Natural killer cell treated with Interleukin-12 subunit alpha and Interleukin-12 subunit beta and Interleukin-15 and Interleukin-18, amount 100 ng/mL, for 72 hours (primary cell): ENCODE results near the gene MOCOS. TPM values are rescaled to one million over a fixed set of nuclear protein-coding genes. Genes with fewer than 3 reads are reported as not detected.

Experiments
- ATAC-seq, 2 donors: fragments of 150-1000 bp; cut with Tn5 transposase in 1 of 2; sonication (Bioruptor Pico), chemical (Tn5 transposase) in 1 of 2; 2 replicates each; pipeline ENCODE4 v1.10.0; 2021
- DNase-seq: peaks from one replicate; pipeline ENCODE4 v3.0.0; 2022; ENCODE audit warnings: low spot score
- H3K27ac Mint-ChIP-seq, 2 donors: 1 replicate in 1 of 2; 2 replicates in 1 of 2; pipeline ENCODE4 v1.8.0; 2022; ENCODE audit warnings: mixed read lengths in 2 of 2, mild to moderate bottlenecking in 1 of 2, moderate library complexity in 1 of 2
- H3K27me3 Mint-ChIP-seq, 2 donors: 1 replicate in 1 of 2; 2 replicates in 1 of 2; pipeline ENCODE4 v1.8.0; 2022; ENCODE audit warnings: mixed read lengths in 2 of 2
- H3K36me3 Mint-ChIP-seq: one replicate; pipeline ENCODE4 v1.8.0; 2022; ENCODE audit warnings: mixed read lengths
- H3K4me1 Mint-ChIP-seq, 2 donors: 1 replicate in 1 of 2; 2 replicates in 1 of 2; pipeline ENCODE4 v1.8.0; 2022; ENCODE audit warnings: low read depth in 2 of 2, mixed read lengths in 2 of 2, mild to moderate bottlenecking in 1 of 2
- H3K4me3 Mint-ChIP-seq: one replicate; pipeline ENCODE4 v1.8.0; 2022; ENCODE audit warnings: mixed read lengths
- H3K9me3 Mint-ChIP-seq: 2 replicates; pipeline ENCODE4 v1.8.0; 2022; ENCODE audit warnings: mixed read lengths
- total RNA-seq, 2 donors: library from RNA; stranded (reverse); gene quantifications; one replicate each; pipeline ENCODE4 v1.2.3, GENCODE V29; 2022

Gene MOCOS
- total RNA-seq, 2 donors from 2014 or later, result 0.24 TPM; not detected in 1

DNA sequence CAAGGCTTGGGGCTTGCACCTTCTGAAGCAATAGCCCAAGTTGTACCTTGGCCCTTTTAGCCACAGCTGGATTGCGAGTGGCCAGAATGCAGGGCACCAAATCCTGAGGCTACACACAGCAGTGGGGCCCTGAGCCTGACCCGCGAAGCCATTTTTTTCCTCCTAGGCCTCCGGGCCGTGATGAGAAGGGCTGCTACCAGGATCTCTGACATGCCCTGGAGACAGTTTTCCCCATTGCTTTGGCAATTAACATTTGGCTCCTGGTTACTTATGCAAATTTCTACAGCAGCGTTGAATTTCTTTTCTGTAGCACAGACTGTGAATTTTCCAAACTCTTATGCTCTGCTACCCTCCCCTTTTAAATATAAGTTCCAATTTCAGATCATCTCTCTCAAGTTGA is 54.5 kb downstream of the MOCOS start:
- ATAC-seq (no peak), DNase-seq (no peak)
- no peak overlapping the region for H3K27ac Mint-ChIP-seq
- no peak overlapping the region for H3K4me3 Mint-ChIP-seq
- peaks cover 4% of the 10 kb centered on the region for H3K9me3 Mint-ChIP-seq
- no peaks in the 10 kb centered on the region for H3K4me1 Mint-ChIP-seq
- peaks cover 5% of the 10 kb centered on the region for H3K36me3 Mint-ChIP-seq
- peaks cover 22 to 46% of the 10 kb centered on the region in 2 donors for H3K27me3 Mint-ChIP-seq

DNA sequence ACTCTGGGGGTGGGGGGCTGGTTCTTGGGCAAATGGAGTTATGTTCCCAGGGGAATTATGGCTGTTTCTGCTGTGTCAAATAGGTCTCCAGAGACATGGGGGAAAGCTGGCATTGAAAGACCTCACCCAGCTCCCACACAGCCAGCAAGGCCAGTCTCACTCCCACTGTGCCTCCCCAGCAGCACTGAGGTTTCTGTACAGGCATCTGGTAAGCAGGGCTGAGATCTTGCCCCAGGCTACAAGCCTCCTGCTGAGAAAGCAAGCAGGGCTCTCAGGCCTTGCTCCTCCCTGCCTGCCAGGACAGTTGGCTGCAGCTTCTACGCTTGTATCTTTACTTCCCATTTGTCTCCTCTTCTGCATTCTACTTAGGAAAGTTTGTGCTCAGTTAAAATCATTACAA is 59.7 kb downstream of the MOCOS start:
- H3K36me3 Mint-ChIP-seq, result peaks cover 5% of the 10 kb centered on the region
- H3K4me1 Mint-ChIP-seq, result no peaks in the 10 kb centered on the region
- H3K9me3 Mint-ChIP-seq, result peaks cover 4% of the 10 kb centered on the region
- no peak overlapping the region for H3K27ac Mint-ChIP-seq
- DNase-seq (no peak), ATAC-seq (no peak)
- peaks cover 39 to 61% of the 10 kb centered on the region in 2 donors for H3K27me3 Mint-ChIP-seq
- H3K4me3 Mint-ChIP-seq, result no peak overlapping the region

GRCh38 chr18:36249392-36249791 is 62.1 kb downstream of the MOCOS start:
- Mint-ChIP-seq H3K27me3 (peaks cover 37 to 38% of the 10 kb centered on the region in 2 donors), H3K27ac (no peak overlapping the region), H3K9me3 (no peaks in the 10 kb centered on the region), H3K4me3 (no peak overlapping the region), H3K4me1 (no peaks in the 10 kb centered on the region), H3K36me3 (peaks cover 5% of the 10 kb centered on the region)
- ATAC-seq (no peak), DNase-seq (no peak)

GRCh38 chr18:36250827-36251226 is 63.5 kb downstream of the MOCOS start:
- no peaks in the 10 kb centered on the region for H3K36me3 Mint-ChIP-seq
- no peaks in the 10 kb centered on the region for H3K9me3 Mint-ChIP-seq
- no peaks in the 10 kb centered on the region for H3K4me1 Mint-ChIP-seq
- no peak overlapping the region for H3K27ac Mint-ChIP-seq
- no peak overlapping the region for H3K4me3 Mint-ChIP-seq
- ATAC-seq (no peak), DNase-seq (no peak)
- H3K27me3 Mint-ChIP-seq, result peaks cover 23 to 31% of the 10 kb centered on the region in 2 donors

DNA sequence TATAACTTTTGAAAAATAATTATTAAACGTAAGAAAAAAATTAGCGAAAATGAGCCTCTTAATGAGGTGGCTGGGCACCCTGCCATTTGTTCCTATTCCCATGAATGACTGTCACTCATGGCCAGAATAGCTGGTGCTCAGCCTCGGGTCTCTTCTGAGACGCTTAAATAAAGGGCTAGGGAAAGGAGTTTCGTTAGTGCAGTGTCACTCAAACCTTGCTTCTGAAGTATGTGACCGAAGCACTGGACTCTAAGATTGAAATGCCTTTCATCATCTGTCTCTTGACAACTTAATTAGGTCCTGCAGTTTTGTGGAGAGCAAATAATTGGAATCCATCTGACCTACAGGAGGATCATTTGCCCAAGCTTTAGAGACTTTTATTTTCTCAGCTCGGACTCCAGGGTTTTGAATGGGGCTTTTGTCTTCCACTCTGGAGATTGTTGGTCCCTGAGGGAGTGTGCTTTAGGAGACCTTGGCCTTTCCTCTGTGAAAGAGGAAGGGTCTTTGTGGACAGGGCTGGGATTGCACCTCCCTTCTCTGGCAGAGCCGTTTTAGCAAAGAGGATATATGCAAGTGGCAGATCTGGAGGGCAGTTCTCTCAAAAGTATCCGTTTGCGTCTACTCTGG is 67.9 kb downstream of the MOCOS start:
- peaks cover 7 to 12% of the 10 kb centered on the region in 2 donors for H3K27me3 Mint-ChIP-seq
- H3K4me3 Mint-ChIP-seq, result no peak overlapping the region
- no peaks in the 10 kb centered on the region for H3K36me3 Mint-ChIP-seq
- no peaks in the 10 kb centered on the region for H3K9me3 Mint-ChIP-seq
- H3K27ac Mint-ChIP-seq, result no peak overlapping the region
- ATAC-seq (no peak), DNase-seq (no peak)
- no peaks in the 10 kb centered on the region for H3K4me1 Mint-ChIP-seq

- no peaks in the 10 kb centered on the region for H3K9me3 Mint-ChIP-seq
- DNase-seq (no peak), ATAC-seq (no peak)
- H3K27ac Mint-ChIP-seq, result no peak overlapping the region
- no peaks in the 10 kb centered on the region for H3K4me1 Mint-ChIP-seq
- no peaks in the 10 kb centered on the region for H3K36me3 Mint-ChIP-seq
- no peak overlapping the region for H3K4me3 Mint-ChIP-seq
- H3K27me3 Mint-ChIP-seq, result peaks cover 7 to 12% of the 10 kb centered on the region in 2 donors
Measured at GRCh38 chr18:36256094-36256493, 68.8 kb downstream of the MOCOS start.

- no peaks in the 10 kb centered on the region for H3K9me3 Mint-ChIP-seq
- H3K4me1 Mint-ChIP-seq, result no peaks in the 10 kb centered on the region
- H3K27me3 Mint-ChIP-seq, result peaks cover 7 to 15% of the 10 kb centered on the region in 2 donors
- no peaks in the 10 kb centered on the region for H3K36me3 Mint-ChIP-seq
- H3K27ac Mint-ChIP-seq, result no peak overlapping the region
- DNase-seq (no peak), ATAC-seq (no peak)
- H3K4me3 Mint-ChIP-seq, result no peak overlapping the region
Measured at GRCh38 chr18:36262971-36263370, 75.7 kb downstream of the MOCOS start.

DNA sequence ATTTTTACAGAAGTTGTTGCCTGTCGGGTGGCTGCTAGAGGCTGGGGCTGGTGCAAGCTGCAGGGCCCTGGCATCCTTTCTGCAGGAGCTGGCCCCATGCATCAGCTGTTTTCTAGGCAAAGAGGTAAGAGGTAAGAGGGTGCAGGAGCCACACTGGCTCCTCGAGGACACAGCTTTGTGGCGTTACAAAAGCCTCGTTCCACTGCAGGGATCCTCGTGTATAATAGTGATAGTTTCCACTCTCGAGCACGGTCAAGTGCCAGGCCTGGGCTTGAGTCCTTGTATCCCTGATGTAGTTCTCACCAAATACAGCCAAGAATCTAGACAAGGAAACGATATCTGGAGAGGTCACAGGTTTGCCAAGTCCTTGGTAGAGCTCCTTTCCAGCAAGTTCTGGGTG is 77.0 kb downstream of the MOCOS start:
- H3K36me3 Mint-ChIP-seq, result no peaks in the 10 kb centered on the region
- no peak overlapping the region for H3K27ac Mint-ChIP-seq
- no peak overlapping the region for H3K4me3 Mint-ChIP-seq

GRCh38 chr18:36265015-36265414 is 77.7 kb downstream of the MOCOS start:
- ATAC-seq (no peak), DNase-seq (no peak)
- H3K36me3 Mint-ChIP-seq, result no peaks in the 10 kb centered on the region
- H3K4me3 Mint-ChIP-seq, result no peak overlapping the region
- H3K27ac Mint-ChIP-seq, result no peak overlapping the region
- H3K9me3 Mint-ChIP-seq, result no peaks in the 10 kb centered on the region
- peaks cover 7 to 10% of the 10 kb centered on the region in 2 donors for H3K27me3 Mint-ChIP-seq
- no peaks in the 10 kb centered on the region for H3K4me1 Mint-ChIP-seq

More for the DNA sequence above, 77.0 kb downstream of the MOCOS start:
- H3K9me3 Mint-ChIP-seq, result no peaks in the 10 kb centered on the region
- ATAC-seq (peak in 1 of 2 donors; percentile 33), DNase-seq (no peak)
- H3K27me3 Mint-ChIP-seq, result peaks cover 7 to 15% of the 10 kb centered on the region in 2 donors
- H3K4me1 Mint-ChIP-seq, result no peaks in the 10 kb centered on the region

- Mint-ChIP-seq H3K27ac (no peak overlapping the region), H3K4me3 (no peak overlapping the region), H3K36me3 (no peaks in the 10 kb centered on the region), H3K9me3 (no peaks in the 10 kb centered on the region), H3K27me3 (peaks cover 7 to 8% of the 10 kb centered on the region in 2 donors), H3K4me1 (no peaks in the 10 kb centered on the region)
- DNase-seq, result no peak
- no peak for ATAC-seq
Measured at GRCh38 chr18:36269157-36269556, 81.9 kb downstream of the MOCOS start.

DNA sequence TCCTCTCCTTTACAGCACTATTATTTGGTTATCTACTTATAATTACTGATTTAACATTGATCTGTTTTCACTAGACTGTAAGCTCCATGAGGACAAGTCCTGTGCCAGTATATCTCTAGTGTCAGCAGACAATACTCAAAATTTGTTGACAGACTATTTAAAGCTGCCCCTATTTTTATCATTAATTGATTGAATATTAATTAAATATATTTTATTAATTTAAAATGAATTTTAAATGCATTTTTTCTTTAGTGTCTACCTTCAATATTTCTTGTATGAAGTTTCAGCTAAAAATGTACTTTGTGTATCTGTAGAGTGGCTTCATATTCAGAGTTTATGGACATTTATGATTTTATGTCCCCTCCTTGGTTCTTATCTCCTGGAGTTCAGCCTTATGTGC is 83.9 kb downstream of the MOCOS start:
- ATAC-seq (no peak), DNase-seq (no peak)
- H3K4me1 Mint-ChIP-seq, result no peaks in the 10 kb centered on the region
- H3K4me3 Mint-ChIP-seq, result no peak overlapping the region
- no peak overlapping the region for H3K27ac Mint-ChIP-seq
- H3K9me3 Mint-ChIP-seq, result no peaks in the 10 kb centered on the region
- peaks cover 15 to 19% of the 10 kb centered on the region in 2 donors for H3K27me3 Mint-ChIP-seq
- no peaks in the 10 kb centered on the region for H3K36me3 Mint-ChIP-seq

DNA sequence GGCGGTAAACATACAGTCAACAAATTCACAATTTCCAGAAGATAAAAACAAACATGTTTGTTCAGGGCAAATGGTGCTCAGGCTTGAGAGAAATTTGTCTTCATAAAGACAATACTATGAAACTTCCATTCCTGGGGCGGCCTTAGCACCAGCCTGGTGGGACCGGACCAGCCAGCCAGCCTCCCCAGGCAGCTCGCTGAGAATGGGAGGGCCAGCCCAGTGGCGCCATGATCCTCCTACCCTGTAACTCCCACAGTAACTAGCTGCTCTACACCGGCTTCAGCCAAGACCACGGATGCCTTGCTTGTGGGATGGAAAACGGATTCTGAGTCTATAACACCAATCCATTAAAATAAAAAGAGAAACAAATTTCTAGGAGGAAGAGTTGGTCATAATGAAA is 86.0 kb downstream of the MOCOS start:
- Mint-ChIP-seq H3K9me3 (no peaks in the 10 kb centered on the region), H3K27me3 (peaks cover 20 to 28% of the 10 kb centered on the region in 2 donors), H3K4me3 (no peak overlapping the region), H3K36me3 (no peaks in the 10 kb centered on the region), H3K27ac (no peak overlapping the region), H3K4me1 (no peaks in the 10 kb centered on the region)
- DNase-seq, result no peak
- no peak for ATAC-seq

DNA sequence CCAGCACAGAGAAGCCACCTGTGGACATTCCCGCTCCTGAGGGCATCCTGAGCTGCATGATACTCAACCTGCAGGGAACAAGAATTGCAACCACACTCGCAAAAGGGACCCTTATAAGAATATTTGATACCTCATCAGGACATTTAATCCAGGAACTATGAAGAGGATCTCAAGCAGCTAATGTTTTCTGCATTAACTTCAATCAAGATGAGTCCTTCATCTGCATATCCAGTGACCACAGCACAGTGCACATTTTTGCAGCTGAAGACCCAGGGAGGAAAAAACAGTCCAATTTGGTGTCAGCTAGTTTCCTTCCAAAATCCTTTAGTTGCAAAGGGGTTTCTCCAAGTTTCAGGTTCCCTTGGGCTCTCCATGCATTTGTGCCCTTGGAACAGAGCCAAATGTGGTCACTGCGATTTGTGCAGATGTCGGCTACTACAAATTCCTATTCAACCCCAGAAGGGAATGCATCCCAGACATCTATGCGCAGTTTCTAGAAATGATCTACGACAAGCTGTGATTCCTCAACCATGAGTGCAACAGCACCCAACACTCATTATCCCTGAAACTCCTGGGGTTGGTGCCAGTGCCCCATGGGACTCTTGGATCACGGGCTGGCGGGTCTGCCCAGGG is 86.9 kb downstream of the MOCOS start:
- DNase-seq, result no peak
- Mint-ChIP-seq H3K27ac (no peak overlapping the region), H3K36me3 (no peaks in the 10 kb centered on the region), H3K4me3 (no peak overlapping the region), H3K4me1 (no peaks in the 10 kb centered on the region), H3K9me3 (no peaks in the 10 kb centered on the region), H3K27me3 (peaks cover 24 to 34% of the 10 kb centered on the region in 2 donors)
- no peak for ATAC-seq

DNA sequence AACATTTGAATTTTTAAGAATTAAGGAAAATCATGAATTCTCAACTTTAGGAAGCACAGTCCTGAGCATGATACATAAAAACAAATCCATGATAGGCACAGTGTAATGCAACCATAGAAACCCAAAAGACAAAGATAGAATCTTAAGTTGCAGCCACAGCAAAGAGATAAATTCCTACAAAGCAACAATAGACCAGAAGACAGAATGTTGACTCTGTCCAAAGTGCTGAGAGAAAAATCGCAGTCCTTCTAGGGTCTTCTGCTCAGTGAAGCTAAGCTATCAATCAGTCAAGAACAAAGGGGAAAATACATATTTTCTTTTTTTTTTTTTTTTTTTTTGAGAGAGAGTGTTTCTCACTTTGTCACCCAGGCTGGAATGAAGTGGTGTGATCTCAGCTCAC is 88.3 kb downstream of the MOCOS start:
- H3K9me3 Mint-ChIP-seq, result no peaks in the 10 kb centered on the region
- no peak overlapping the region for H3K27ac Mint-ChIP-seq
- no peak for DNase-seq
- H3K4me1 Mint-ChIP-seq, result no peaks in the 10 kb centered on the region
- ATAC-seq, result no peak
- H3K36me3 Mint-ChIP-seq, result no peaks in the 10 kb centered on the region
- peaks cover 28 to 47% of the 10 kb centered on the region in 2 donors for H3K27me3 Mint-ChIP-seq
- H3K4me3 Mint-ChIP-seq, result no peak overlapping the region
